Hippocampal formation (tissue), 2 donors: ENCODE measurements around the gene RPL15.
"Not testable (repeated sequence)": the region's sequence is repeated elsewhere in the genome, so short reads cannot be mapped to it uniquely, and the experiment has no call there.

Experiments used
- DNase-seq, 2 donors: peaks; one replicate each; lab custom pipeline; 2025; lab: John Stamatoyannopoulos, UW

RPL15 gene

GRCh38 chr3:23916886-23917678, at the start of gene RPL15, which contains the start of gene NKIRAS1:
TSS of gene RPL15 (plus strand) at chr3:23917132. CDS start at chr3:23917860, 728 bp downstream.
TSS of gene NKIRAS1 (minus strand) at chr3:23916990. CDS start at chr3:23910904, 6,086 bp downstream.
- DNase-seq, result peak; percentile 95 to 97

GRCh38 chr3:23867400-23867799, 49.5 kb upstream of the RPL15 start:
- no peak for DNase-seq

GRCh38 chr3:23867838-23868237, 49.1 kb upstream of the RPL15 start:
- DNase-seq, result no peak

GRCh38 chr3:23869977-23870662, 46.8 kb upstream of the RPL15 start:
- no peak for DNase-seq

- not testable (repeated sequence) for DNase-seq
Observed at GRCh38 chr3:23870663-23871043, 46.3 kb upstream of the RPL15 start.

- not testable (repeated sequence) for DNase-seq
Observed at GRCh38 chr3:23871361-23871760, 45.6 kb upstream of the RPL15 start.

- DNase-seq, result no peak
Observed at GRCh38 chr3:23872330-23872729, 44.6 kb upstream of the RPL15 start.

- no peak for DNase-seq
Observed at GRCh38 chr3:23873941-23874340, 43.0 kb upstream of the RPL15 start.

- DNase-seq, result no peak
Observed at GRCh38 chr3:23874359-23875112, 42.4 kb upstream of the RPL15 start.

GRCh38 chr3:23875113-23875725, 41.7 kb upstream of the RPL15 start:
- no peak for DNase-seq

GRCh38 chr3:23876923-23877322, 40.0 kb upstream of the RPL15 start:
- DNase-seq, result no peak

- peak in 1 of 2 donors; percentile 9 for DNase-seq
Observed at GRCh38 chr3:23877329-23877980, 39.5 kb upstream of the RPL15 start.

- no peak for DNase-seq
Observed at GRCh38 chr3:23879485-23879884, 37.4 kb upstream of the RPL15 start.

GRCh38 chr3:23880703-23881339, 36.1 kb upstream of the RPL15 start:
- no peak for DNase-seq

- not testable (repeated sequence) for DNase-seq
Observed at GRCh38 chr3:23881993-23882392, 34.9 kb upstream of the RPL15 start.

GRCh38 chr3:23882487-23882918, 34.4 kb upstream of the RPL15 start:
- DNase-seq, result no peak

- no peak for DNase-seq
Observed at GRCh38 chr3:23884481-23884880, 32.5 kb upstream of the RPL15 start.

GRCh38 chr3:23885210-23885609, 31.7 kb upstream of the RPL15 start:
- no peak for DNase-seq

- no peak for DNase-seq
Observed at GRCh38 chr3:23886311-23886710, 30.6 kb upstream of the RPL15 start.

GRCh38 chr3:23888617-23889228, 28.2 kb upstream of the RPL15 start:
- peak in 1 of 2 donors; percentile 39 for DNase-seq
